WI38 (cell line): Measurements from ENCODE around the gene ETV3.

Source experiments
- H3K4me3 ChIP-seq: 2 replicates; pipeline ENCODE4 v1.5.1; 2011; ENCODE audit warnings: low read depth, mild to moderate bottlenecking, control low read depth, low read length
- TF ChIP-seq, protein P1 (sequence below): IDR thresholded peaks from 2 replicates; pipeline ENCODE4 v1.5.1; 2012; ENCODE audit warnings: low read depth, mild to moderate bottlenecking, control low read depth, low read length

Gene ETV3

DNA sequence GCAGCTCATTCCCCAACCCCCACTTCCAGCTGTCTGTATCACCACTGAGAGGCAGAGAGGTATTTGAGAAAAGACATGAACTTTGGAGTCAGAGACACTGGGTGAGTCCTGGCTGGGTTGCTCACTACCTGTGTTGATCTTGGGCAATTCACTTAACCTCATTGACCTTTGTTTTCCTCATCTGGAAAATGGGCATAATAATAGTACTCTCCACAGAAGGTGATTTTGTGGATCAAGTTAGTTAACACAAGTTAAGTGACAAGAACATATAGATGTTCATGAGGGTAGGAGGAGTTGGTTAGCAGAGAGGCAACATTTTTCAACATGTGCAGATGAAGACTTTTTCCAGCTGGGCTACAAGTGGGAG, 21.5 kb downstream of the ETV3 start:
- no peak overlapping the region for H3K4me3 ChIP-seq
- TF ChIP-seq, protein P1, sequence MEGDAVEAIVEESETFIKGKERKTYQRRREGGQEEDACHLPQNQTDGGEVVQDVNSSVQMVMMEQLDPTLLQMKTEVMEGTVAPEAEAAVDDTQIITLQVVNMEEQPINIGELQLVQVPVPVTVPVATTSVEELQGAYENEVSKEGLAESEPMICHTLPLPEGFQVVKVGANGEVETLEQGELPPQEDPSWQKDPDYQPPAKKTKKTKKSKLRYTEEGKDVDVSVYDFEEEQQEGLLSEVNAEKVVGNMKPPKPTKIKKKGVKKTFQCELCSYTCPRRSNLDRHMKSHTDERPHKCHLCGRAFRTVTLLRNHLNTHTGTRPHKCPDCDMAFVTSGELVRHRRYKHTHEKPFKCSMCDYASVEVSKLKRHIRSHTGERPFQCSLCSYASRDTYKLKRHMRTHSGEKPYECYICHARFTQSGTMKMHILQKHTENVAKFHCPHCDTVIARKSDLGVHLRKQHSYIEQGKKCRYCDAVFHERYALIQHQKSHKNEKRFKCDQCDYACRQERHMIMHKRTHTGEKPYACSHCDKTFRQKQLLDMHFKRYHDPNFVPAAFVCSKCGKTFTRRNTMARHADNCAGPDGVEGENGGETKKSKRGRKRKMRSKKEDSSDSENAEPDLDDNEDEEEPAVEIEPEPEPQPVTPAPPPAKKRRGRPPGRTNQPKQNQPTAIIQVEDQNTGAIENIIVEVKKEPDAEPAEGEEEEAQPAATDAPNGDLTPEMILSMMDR = no peak

DNA sequence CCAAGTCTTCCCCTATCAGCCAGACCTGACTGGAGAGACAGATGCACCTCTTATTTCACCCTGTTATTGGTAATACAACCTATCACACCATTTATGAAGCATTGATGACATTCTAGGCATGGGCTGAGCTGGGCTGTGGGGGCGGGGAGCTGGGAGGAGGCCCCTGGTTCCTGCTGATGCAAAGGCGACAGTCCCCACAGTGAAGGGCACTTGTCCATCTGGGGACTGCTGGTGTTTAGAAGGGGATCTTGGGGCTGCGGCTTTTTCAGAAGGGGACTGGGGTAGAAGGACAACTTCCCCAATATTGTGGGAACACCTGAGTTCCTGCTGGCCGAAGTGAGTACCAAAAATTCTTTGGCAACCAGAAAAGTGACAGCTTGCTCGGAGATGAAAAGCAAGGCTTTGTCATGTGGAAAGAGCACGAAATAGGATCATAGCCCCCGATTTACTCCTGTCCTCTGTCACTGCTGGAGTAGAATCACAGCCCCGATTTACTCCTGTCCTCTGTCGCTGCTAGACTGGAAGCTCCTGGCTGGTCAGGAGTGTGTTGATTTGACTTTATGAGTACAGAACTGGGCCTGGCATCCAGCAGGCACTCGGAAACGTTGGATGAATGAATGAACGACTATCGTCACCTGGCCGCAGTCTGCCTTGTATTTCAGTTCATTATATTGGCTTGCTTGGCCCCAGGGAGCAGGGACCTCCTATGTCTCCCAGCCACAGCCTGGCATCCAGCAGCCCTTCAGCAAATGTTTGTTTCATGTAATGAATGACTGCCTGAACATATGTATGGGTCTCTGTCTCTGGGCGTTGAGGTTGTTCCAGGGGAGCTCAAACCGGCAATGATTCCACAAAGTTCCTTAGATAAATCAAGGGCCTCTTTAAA, 22.1 kb downstream of the ETV3 start:
- no peak overlapping the region for H3K4me3 ChIP-seq
- TF ChIP-seq, protein P1 = no peak

DNA sequence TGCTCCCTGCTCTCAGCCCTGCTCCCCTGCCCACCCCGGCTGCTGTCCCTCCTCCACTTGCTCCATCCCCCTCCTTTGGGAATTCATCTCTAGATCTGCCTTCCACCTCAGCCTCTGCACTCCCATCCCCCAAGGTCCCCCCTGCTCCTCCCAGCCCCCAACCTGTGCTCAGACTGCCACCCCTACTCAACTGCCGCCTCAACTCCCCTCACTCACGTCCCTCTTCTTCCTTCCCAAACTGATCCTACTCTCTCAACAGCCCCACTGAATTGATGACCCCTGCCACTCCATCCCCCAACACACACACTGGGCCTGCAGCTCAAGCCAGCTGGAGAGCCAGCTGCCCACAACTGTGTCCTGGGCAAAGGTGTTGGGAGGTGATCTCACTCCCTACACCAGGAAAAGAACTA, 22.8 kb downstream of the ETV3 start:
- TF ChIP-seq, protein P1 = no peak
- no peak overlapping the region for H3K4me3 ChIP-seq

DNA sequence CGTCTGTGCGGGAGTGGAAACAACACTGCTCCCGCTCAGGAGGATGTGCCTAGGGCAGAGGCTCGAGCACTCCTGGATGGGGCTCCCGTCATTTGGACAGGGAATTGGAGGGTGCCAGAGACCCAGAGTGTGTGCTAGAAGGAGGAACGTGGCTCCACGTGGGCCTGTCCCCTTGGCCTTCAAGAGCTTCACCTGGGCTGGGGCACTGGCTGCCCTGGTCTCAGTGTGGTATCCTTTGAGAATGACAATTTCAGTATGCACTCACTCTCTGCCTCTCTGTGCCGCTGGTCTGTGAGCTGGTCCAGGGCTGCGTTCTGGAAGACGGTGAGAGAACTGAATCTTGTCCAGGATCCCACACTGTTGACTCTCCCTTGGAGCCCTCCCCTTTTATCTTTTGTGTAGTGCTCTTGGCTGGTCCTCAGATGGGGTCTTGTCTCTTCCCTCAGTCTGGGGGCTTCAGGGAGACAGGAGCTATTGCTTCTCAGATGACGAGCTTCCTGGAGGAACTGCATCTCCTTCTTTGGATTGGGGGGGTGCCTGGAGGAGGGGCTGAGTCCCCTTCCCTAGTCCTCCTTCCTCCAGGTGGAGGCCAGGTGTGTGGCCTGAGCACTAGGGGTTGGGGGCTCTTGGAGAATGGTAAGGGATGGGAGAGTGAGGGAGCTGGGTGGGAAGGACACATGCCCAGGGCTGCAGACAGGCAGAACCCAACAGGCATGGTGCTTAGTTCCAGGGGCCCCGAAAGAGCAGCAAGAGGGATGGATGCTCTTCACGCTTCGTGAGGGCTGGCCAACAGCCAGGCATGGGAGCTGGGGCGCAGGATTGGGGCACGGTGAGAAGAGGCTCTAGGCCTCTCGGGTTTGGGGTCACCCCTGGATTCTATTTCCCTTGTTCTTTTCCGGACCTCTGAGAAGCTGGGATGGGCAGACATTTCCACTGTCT, 23.7 kb downstream of the ETV3 start:
- TF ChIP-seq, protein P1 = no peak
- H3K4me3 ChIP-seq = no peak overlapping the region

DNA sequence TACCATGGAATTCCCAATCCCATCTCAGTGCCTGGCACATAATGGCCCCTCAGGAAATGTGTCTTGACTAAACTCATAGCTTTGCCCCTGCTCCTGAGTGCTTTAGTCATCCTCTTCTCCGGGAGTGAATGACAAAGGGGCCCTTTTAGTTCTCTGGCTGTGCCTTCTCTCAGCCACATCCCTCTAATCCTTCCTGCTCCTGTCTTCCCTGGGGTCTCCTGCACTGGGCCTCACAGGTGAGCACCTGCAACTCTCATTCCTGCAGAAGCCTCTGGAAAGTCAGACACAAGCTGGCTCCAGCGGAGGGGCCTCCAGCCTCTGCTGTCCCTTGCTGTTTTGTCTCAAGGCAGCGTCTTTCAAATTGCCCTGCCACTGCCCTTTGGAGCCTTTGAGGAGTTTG, 24.6 kb downstream of the ETV3 start:
- TF ChIP-seq, protein P1 = no peak
- no peak overlapping the region for H3K4me3 ChIP-seq

DNA sequence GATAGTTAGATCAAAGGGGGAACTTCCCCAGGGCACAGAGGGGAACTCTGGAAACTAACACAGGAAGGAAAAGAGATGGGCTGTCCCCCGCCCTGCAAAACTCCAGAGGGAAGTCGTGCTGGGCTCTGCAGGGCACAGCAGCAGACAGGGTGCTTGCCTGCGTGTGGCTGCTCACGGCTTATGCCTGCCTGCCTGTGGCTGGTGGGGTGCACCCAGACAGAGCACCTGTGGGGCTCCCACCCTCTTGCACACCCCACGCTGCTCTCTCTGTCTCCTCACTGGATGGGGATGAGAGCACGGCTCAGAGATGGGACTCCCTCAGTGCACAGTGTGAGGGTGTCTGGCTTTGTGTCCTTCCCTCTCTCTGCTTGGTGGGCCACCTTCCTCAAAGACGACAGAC, 25.1 kb downstream of the ETV3 start:
- TF ChIP-seq, protein P1 = no peak
- no peak overlapping the region for H3K4me3 ChIP-seq
